ENCODE measurements around the gene ITPR1.

DNA sequence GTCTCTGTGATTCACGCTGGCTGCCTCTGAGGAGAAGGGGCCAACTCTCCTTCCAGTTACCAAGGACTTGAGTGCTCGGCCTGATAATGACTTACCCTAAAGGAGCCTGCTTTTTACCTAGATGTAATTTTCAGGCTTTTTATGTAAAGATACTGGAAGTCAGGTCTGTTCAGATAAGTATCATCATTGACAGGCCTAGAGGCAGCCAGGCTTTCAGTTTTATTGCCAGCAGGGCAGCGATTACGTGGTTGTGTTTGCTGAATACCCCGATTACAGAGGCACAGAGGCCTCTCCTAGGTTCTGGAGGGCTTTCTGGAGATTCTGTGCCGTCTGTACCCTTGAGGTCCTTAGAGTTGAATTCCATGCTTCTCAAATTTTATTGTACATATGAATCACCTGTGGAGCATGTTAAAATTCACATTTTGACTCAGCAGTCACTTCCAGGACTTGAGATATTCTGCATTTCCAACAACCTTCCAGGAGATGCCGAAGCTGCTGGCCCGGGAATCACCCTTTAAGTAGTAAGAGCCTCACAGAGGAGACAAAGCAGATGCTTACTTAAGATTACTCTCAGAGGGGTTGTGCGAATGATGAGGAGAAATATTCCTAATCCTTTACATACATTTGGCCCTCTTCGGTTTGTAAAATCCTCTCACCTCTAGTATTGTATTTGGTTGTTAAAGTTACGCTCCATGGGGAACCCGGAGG lies 326.0 kb downstream of the ITPR1 start:
- no peak for TF ChIP-seq FOXA1 (IDR thresholded peaks at IDR 0.05)
- no peak for TF ChIP-seq SUZ12 (IDR thresholded peaks at IDR 0.05)
- TF ChIP-seq, protein P1, sequence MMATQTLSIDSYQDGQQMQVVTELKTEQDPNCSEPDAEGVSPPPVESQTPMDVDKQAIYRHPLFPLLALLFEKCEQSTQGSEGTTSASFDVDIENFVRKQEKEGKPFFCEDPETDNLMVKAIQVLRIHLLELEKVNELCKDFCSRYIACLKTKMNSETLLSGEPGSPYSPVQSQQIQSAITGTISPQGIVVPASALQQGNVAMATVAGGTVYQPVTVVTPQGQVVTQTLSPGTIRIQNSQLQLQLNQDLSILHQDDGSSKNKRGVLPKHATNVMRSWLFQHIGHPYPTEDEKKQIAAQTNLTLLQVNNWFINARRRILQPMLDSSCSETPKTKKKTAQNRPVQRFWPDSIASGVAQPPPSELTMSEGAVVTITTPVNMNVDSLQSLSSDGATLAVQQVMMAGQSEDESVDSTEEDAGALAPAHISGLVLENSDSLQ (IDR thresholded peaks at IDR 0.05): no peak
- no peak for TF ChIP-seq SP1 (IDR thresholded peaks at IDR 0.05)

Measured in HEK293T (cell line).